Calu3 (cell line): ENCODE results near the gene MACROD1. TPM values are rescaled to one million over a fixed set of nuclear protein-coding genes. Genes with fewer than 3 reads are reported as not detected.

Experiments
- BruUV-seq: library from RNA; stranded (reverse); fragments of 400-500 nt; replicated peaks from 2 replicates; lab custom pipeline; 2021; lab: Mats Ljungman, UMichigan
- CTCF ChIA-PET: fragments of 300-600 bp; sonication (Branson Sonifier 250); formaldehyde crosslinking; loops from one replicate; lab custom pipeline; 2022; ENCODE audit warnings: antibody characterized with exemption; lab: Charles Lee
- DNase-seq: peaks from one replicate; pipeline ENCODE4 v3.0.0; 2022
- H3K27ac Mint-ChIP-seq: one replicate; pipeline ENCODE4 v1.8.0; 2022; ENCODE audit warnings: mixed read lengths; ENCODE audit not compliant: unreplicated experiment
- H3K27me3 Mint-ChIP-seq: one replicate; pipeline ENCODE4 v1.8.0; 2022; ENCODE audit warnings: mixed read lengths; ENCODE audit not compliant: unreplicated experiment
- H3K36me3 Mint-ChIP-seq: one replicate; pipeline ENCODE4 v1.8.0; 2022; ENCODE audit warnings: mild to moderate bottlenecking, moderate library complexity, mixed read lengths; ENCODE audit not compliant: insufficient read depth, unreplicated experiment
- H3K4me1 Mint-ChIP-seq: one replicate; pipeline ENCODE4 v1.8.0; 2022; ENCODE audit warnings: mild to moderate bottlenecking, low read depth, mixed read lengths; ENCODE audit not compliant: unreplicated experiment
- H3K4me3 Mint-ChIP-seq: one replicate; pipeline ENCODE4 v1.8.0; 2022; ENCODE audit warnings: mild to moderate bottlenecking, low read depth, moderate library complexity, mixed read lengths; ENCODE audit not compliant: unreplicated experiment
- H3K9me3 Mint-ChIP-seq: one replicate; pipeline ENCODE4 v1.8.0; 2022; ENCODE audit warnings: low read depth, mixed read lengths; ENCODE audit not compliant: unreplicated experiment
- CTCF ChIP-seq: fragments of 200-600 bp; IDR thresholded peaks from one replicate; pipeline ENCODE4 v1.8.0; 2022; ENCODE audit warnings: antibody characterized with exemption; ENCODE audit not compliant: unreplicated experiment
- intact Hi-C: fragments of 100-400 bp; cut with micrococcal nuclease; formaldehyde crosslinking; loops from one replicate; pipeline ENCODE4 v1.10.0; 2022; ENCODE audit not compliant: unreplicated experiment
- total RNA-seq: library from RNA; stranded (reverse); gene quantifications from 2 replicates; pipeline ENCODE4 v1.2.3, GENCODE V29; 2022

Gene MACROD1
- total RNA-seq, 1 experiment from 2014 or later: 35.7 TPM

- H3K4me3 Mint-ChIP-seq: no peak overlapping the region
- H3K9me3 Mint-ChIP-seq: no peaks in the 10 kb centered on the region
- no peak for DNase-seq
- peaks cover 10% of the 10 kb centered on the region for H3K36me3 Mint-ChIP-seq
- CTCF ChIA-PET: no interaction called here
- H3K27me3 Mint-ChIP-seq: peaks cover 29% of the 10 kb centered on the region
- no TSS peak for BruUV-seq
- TF ChIP-seq CTCF: no peak
- intact Hi-C loops: no loop called here
- H3K27ac Mint-ChIP-seq: no peak overlapping the region
- no peaks in the 10 kb centered on the region for H3K4me1 Mint-ChIP-seq
These were observed 144.2 kb downstream of the MACROD1 start for GRCh38 chr11:64021757-64022093.

GRCh38 chr11:64020976-64021756 lies 144.7 kb downstream of the MACROD1 start:
- Mint-ChIP-seq H3K4me1 (no peaks in the 10 kb centered on the region), H3K4me3 (no peak overlapping the region), H3K36me3 (peaks cover 10% of the 10 kb centered on the region), H3K27ac (no peak overlapping the region), H3K9me3 (no peaks in the 10 kb centered on the region), H3K27me3 (peaks cover 23% of the 10 kb centered on the region)
- TF ChIP-seq CTCF: no peak
- no peak for DNase-seq
- intact Hi-C loops: no loop called here
- CTCF ChIA-PET: no interaction called here
- no TSS peak for BruUV-seq

GRCh38 chr11:64019106-64020037 lies 146.5 kb downstream of the MACROD1 start:
- Mint-ChIP-seq H3K27ac (no peak overlapping the region), H3K36me3 (peaks cover 17% of the 10 kb centered on the region), H3K4me3 (no peak overlapping the region), H3K4me1 (no peaks in the 10 kb centered on the region), H3K9me3 (no peaks in the 10 kb centered on the region), H3K27me3 (peaks cover 21% of the 10 kb centered on the region)
- CTCF ChIA-PET: interaction anchor here (0.5 kb wide), 1 partner anchor 25 kb away, joined by 4 read pairs; no protein-coding TSS in a partner anchor
- TF ChIP-seq CTCF: no peak
- DNase-seq: no peak
- no TSS peak for BruUV-seq
- intact Hi-C loops: no loop called here

GRCh38 chr11:64018310-64018709 lies 147.6 kb downstream of the MACROD1 start:
- CTCF ChIA-PET: interaction anchor here (0.6 kb wide), 2 partner anchors 132 to 1330 kb away, joined by 3 read pairs; no protein-coding TSS in a partner anchor
- intact Hi-C loops: no loop called here
- peaks cover 21% of the 10 kb centered on the region for H3K27me3 Mint-ChIP-seq
- H3K27ac Mint-ChIP-seq: no peak overlapping the region
- no peak for TF ChIP-seq CTCF
- H3K36me3 Mint-ChIP-seq: peaks cover 17% of the 10 kb centered on the region
- H3K4me3 Mint-ChIP-seq: no peak overlapping the region
- no TSS peak for BruUV-seq
- H3K9me3 Mint-ChIP-seq: no peaks in the 10 kb centered on the region
- DNase-seq: no peak
- no peaks in the 10 kb centered on the region for H3K4me1 Mint-ChIP-seq
